GM18873 (cell line): ENCODE data around the gene SFXN5.
A peak's percentile ranks its signal among the peaks of the same experiment; 100 is the strongest.
"Not testable (repeated sequence)": the region's sequence is repeated elsewhere in the genome, so short reads cannot be mapped to it uniquely, and the experiment has no call there.

Experiments
- ATAC-seq: cut with Tn5 transposase; IDR thresholded peaks from one replicate; pipeline ENCODE4 v1.9.1; 2021; ENCODE audit warnings: mild to moderate bottlenecking, moderate library complexity, moderate number of reproducible peaks; ENCODE audit not compliant: unreplicated experiment, low FRiP score

Gene SFXN5

GRCh38 chr2:73071360-73072128, at the start of gene SFXN5:
SFXN5 (minus strand) TSS chr2:73071712; CDS start chr2:73071705, 7 bp downstream.
- peak; percentile 91 for ATAC-seq

GRCh38 chr2:73119611-73120239, 48.2 kb upstream of the SFXN5 start:
- ATAC-seq, result not testable (repeated sequence)

GRCh38 chr2:73117441-73117840, 45.9 kb upstream of the SFXN5 start:
- ATAC-seq, result no peak

GRCh38 chr2:73116182-73116960, 44.9 kb upstream of the SFXN5 start:
- ATAC-seq, result no peak

- ATAC-seq, result no peak
These were observed 42.9 kb upstream of the SFXN5 start for GRCh38 chr2:73114273-73114867.

- ATAC-seq, result no peak
These were observed 41.7 kb upstream of the SFXN5 start, which contains the start of gene RAB11FIP5 for GRCh38 chr2:73112913-73113854. RAB11FIP5 (minus strand) TSS chr2:73112948; CDS start chr2:73112777, 171 bp downstream.

GRCh38 chr2:73112026-73112912, 40.8 kb upstream of the SFXN5 start:
- ATAC-seq, result no peak

GRCh38 chr2:73111073-73112025, 39.8 kb upstream of the SFXN5 start:
- ATAC-seq, result no peak

- ATAC-seq, result no peak
These were observed 38.9 kb upstream of the SFXN5 start for GRCh38 chr2:73110168-73111072.

GRCh38 chr2:73109431-73110167, 38.1 kb upstream of the SFXN5 start:
- no peak for ATAC-seq

GRCh38 chr2:73107211-73107926, 35.9 kb upstream of the SFXN5 start:
- no peak for ATAC-seq

- no peak for ATAC-seq
These were observed 35.3 kb upstream of the SFXN5 start for GRCh38 chr2:73106791-73107190.

- ATAC-seq, result no peak
These were observed 34.0 kb upstream of the SFXN5 start for GRCh38 chr2:73105511-73105971.

GRCh38 chr2:73104933-73105332, 33.4 kb upstream of the SFXN5 start:
- no peak for ATAC-seq

GRCh38 chr2:73103018-73103542, 31.6 kb upstream of the SFXN5 start:
- ATAC-seq, result no peak
